PC-3 (cell line): ENCODE results near the gene ERCC8.

Experiments
- CTCF ChIP-seq: fragments of 300-600 bp; sonication (generic); conservative IDR thresholded peaks from 2 replicates; pipeline ENCODE4 v1.5.1; 2017; ENCODE audit warnings: antibody characterized with exemption, low read depth, mild to moderate bottlenecking, low read length
- EZH2phosphoT487 ChIP-seq: fragments of 300-600 bp; sonication (generic); IDR thresholded peaks from 2 replicates; pipeline ENCODE4 v1.6.1; 2018; ENCODE audit warnings: mild to moderate bottlenecking, antibody characterized with exemption, low read length, borderline replicate concordance

DNA sequence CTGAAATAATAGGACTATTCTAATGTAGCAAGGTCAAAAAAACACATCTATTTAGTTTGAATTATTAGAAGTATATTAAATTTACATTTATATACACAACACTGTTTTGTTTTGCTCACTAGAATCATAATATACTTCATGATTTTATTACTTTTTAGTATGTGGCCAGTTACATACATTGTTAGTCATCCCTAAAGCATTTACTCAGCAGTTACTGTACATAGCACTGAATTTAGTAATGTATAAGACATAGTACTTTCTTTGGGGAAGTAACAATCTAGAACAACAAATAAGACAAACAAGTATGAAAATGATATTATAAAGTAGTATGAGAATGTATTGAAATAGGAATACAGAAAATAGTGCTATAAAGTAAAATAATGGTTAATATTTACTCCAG lies 28.2 kb downstream of the ERCC8 start:
- no peak for TF ChIP-seq CTCF
- no peak for TF ChIP-seq EZH2phosphoT487
